Fibroblast of skin of left biceps (primary cell): ENCODE measurements around the gene SCAI.
A peak's percentile ranks its signal among the peaks of the same experiment; 100 is the strongest.
"Not testable (repeated sequence)": the region's sequence is repeated elsewhere in the genome, so short reads cannot be mapped to it uniquely, and the experiment has no call there.

Experiments used
- DNase-seq, 2 experiments: peaks; one replicate each; pipeline ENCODE4 v3.0.0-alpha.2; 2013; ENCODE audit warnings: low read depth in 2 of 2

Gene SCAI

DNA sequence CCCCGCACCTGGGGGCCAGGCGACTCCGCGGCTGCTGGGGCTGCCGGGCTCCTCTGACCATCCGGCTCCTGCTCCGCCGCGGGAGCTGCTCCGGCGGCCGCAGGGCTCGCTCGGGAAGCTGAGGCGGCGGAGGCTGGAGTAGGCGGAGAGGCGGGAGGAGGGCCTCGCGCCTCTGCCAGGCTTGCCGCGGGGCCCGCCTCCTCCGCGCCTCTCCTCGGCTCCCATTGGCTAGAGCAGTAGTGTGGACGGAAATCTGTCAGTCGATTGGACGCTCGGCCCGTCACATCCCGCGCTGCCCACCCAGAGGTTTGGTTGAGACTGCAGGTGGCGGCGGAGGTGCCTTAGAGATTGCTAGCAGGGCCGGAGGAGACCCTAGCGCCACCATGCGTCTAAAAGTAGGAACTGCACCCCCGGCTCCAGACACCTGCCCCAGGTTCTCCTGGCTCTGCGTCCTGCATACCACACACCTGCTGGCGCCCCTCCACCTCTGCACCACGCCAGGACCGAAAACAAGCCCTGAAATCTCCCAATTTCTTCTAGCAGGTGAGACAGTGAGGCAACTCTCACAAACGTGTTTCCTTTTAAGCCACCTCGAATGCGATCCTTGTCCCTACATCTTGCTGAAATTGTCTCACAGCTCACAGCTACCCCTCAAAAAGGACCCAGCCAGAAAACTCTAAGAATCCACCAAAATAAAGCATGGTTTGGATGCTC, at the start of gene SCAI:
Gene SCAI, minus strand, starts transcription at position 152 of the 714 bp plus-strand sequence. Its CDS starts 91 bp downstream, at position 61.
- peak; percentile 97 for DNase-seq

DNA sequence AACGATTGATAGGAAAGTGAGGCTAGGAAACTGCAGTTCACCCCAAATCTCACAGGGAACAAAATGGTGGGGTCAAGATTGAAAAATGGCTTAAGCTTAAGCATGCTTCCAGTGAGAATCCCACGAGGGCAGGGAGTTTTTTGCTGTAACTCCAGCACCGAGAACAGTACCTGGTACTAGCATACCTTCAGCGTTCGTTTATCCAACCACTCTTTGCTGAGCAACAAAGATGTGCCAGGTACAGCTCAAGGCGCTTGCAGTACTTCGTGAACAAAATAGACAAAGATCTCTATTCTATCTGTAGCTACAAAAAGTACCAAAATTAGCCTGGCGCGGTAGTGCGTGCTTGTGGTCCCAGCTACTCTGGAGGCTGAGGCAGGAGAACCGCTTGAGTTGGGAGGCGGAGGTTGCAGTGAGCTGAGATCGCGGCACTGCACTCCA, 47.1 kb upstream of the SCAI start:
- no peak for DNase-seq

DNA sequence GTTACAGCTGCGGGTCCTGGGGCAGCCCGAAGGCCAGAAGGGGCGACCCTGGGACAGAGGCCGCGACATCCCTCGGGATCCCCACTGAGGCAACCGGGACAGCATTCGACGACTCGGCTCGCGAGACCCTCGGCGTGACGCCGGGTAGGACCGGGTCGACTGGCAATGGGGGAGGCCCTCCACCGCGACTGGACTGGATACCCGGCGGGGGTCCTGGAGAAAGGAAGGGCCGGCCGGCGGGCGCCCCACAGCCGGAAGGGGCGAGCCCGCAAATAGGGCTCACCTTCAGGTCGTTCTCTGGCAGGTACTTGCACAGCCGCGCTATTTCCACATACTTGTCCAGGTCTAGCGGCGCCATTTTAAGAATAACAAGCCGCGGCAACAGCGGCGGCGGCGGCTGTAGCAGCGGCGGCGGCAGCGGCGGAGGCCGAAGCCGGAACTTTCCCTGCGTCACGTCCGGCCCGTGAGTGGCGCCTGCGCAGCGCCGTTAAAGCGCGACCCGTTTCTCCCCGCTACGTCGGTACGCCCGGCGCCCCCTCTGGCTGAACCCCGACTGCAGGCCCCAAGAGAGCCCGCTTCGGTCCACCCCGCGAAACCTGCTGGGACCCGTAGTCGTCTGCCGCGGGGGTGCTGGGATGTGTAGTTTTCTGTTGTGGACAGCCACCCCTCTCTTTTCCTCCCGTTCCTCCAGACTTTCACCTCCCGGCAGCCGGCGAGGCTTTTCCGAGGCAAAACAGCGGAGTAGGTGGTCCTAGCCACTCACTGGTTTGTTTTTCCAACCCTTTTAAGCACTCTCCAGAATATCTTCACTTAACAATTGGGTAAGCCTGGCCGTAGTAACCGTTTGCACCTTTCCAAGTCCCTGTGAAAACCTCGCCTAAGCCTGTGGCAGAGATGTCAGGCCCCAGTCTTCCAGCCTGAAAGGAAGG, 46.3 kb upstream of the SCAI start, which contains the start of gene PPP6C:
Gene PPP6C, minus strand, starts transcription at position 443 of the 929 bp plus-strand sequence. Its CDS starts 85 bp downstream, at position 358.
- peak; percentile 85 to 89 for DNase-seq

DNA sequence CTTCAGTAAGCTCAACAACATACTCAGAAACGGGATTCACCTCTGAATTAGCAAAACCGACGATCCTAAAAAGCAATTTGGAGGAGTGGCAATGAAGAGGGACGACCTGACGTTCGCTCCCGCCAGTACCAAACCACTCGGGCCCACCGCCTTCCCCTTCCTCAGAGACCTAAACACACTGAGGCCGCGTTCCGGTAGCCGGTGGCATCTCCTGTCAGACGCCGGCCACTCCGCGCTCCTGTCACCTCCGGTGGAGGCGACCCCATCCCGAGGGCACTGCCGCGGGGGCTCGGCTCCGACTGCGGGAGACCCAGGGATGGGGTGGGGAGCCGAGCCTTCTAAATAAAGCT, 45.7 kb upstream of the SCAI start:
- DNase-seq, result no peak

DNA sequence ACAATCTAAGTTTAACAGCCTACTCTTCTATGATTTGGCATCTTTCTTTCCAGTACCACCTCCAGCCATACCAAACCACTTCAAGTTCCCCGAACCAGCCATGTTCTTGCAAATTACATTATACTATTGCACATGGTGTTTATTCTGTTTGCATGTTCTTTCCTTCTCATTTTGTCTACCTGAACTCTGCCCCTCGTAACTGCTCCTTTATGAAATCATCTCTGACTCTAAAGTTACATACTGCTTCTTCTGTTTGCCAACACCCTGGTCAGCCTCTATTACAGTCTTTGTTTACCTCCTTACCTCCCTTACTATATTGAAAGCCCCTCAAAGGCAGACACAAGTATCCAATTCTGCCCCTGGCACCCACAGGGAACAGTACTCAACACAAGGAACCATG, 40.2 kb upstream of the SCAI start:
- no peak for DNase-seq

DNA sequence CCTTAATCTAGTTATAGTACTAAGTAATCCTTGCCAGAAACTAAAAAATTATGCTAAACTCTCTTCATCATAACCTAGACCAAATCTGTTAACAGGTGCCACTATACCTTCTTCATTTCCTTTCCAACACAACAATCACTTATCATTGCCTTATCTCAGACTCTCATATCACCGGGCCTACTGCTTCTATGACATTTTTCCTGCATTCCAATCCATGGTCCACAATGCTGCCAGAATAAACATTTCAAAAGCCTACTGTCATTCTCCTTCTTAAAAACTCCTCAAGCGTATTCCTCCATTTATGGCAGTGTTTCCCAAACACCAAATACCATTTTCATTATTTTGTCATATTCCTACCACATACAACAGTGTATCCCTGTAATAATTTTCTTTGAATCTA, 39.7 kb upstream of the SCAI start:
- no peak for DNase-seq

DNA sequence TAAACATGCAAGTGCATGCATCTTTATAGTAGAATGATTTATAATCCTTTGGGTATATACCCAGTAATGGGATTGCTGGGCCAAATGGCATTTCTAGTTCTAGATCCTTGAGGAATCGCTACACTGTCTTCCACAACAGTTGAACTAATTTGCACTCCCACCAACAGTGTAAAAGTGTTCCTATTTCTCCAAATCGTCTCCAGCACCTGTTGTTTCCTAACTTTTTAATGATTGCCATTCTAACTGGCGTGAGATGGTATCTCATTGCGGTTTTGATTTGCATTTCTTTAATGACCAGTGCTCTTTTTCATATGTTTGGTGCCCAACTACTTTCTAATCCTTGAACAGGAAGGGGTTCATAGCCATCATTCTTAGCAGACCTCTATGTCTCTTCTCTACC, 38.4 kb upstream of the SCAI start:
- DNase-seq, result not testable (repeated sequence)

DNA sequence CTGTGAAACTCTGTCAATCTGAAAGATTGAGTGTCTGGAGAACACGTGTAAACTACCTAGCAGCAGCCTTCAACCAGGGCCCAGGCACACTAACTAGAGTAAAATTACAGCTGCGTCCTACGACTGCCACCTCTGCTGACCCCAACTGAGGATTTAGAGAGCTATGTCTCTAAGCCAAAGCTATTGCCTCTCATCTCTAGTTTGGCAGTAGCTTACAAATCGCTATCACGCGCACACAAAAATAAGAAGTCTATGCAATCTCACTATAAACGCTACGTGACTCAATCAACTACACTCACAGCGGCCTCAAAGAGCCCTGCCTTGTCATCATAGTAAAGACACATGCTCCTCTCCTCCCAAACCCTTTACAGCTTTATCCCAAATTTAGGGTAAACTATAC, 37.5 kb upstream of the SCAI start:
- DNase-seq, result no peak

DNA sequence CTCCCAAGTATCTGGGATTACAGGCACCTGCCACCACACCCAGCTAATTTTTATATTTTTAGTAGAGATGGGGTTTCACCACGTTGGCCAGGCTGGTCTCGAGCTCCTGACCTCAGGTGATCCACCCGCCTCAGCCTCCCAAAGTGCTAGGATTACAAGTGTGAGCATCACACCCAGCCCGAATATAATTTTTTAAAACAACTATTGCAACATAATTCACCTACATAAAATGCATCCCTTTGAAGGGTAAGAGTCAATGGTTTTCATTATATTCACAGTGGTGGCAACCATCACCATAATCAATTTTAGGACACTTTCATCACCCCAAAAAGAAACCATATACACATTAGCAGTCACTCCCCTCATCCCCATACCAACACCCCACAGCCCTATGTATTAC, 36.4 kb upstream of the SCAI start:
- DNase-seq, result not testable (repeated sequence)

DNA sequence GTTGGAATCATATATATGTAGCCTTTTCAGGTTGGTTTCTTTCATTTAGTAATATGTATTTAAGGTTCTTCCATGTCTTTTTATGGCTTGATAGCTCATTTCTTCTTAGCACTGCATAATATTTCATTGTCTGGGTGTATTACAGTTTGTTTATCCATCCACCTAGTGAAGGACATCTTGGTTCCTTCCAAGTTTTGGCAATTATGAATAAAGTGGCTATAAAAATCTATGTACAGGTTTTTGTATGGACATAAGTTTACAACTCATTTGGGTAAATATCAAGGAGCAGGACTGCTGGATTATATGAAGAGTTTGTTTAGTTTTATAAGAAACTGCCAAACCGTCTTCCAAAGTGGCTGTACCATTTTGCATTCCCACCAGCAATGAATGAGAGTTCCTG, 34.6 kb upstream of the SCAI start:
- DNase-seq, result no peak

DNA sequence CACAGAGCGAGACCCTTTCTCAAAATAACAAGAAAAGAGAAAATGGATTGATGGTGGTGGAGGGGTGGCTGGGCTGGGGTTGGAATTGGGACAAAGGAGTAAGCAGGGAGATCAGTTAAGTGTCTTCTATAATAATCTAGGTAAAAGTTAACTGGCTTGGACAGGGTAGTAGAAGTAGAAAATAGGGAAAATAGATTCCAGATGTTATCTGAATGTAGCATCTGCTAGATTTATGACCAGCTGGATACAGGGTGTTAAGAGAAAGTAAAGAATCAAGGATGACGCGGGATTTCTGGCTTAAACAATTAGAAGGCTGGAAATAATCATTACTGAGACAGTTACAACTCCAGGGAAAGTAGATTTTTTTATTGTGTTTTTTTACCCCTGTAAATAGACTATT, 33.3 kb upstream of the SCAI start:
- DNase-seq, result peak; percentile 41 to 51

DNA sequence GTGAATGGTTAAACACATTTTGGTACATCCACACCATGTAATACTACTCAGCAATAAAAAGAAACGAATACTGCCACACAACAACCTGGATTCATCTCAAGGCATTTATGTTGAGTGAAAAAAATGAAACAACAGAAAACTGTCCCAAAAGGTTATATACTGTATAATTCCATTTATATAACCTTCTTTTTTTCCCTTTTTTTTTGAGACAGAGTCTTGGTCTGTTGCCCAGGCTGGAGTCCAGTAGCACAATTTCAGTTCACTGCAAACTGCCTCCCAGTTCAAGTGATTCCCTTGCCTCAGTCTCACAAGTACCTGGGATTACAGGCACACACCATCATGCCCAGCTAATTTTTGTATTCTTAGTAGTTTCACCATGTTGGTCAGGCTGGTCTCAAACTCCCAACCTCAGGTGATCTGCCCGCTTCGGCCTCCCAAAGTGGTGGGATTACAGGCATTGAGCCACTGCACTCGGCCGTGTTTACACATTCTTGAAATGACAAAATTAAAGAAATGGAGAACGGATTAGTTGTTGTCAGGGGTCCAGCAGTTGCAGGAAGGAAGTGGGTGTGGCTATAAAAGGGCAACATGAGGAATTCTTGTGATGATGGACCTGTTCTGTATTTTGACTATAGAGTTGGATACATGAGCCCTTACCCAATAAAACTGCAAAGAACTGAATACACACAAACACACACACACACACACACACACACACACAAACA, 28.9 kb upstream of the SCAI start:
- DNase-seq, result no peak

DNA sequence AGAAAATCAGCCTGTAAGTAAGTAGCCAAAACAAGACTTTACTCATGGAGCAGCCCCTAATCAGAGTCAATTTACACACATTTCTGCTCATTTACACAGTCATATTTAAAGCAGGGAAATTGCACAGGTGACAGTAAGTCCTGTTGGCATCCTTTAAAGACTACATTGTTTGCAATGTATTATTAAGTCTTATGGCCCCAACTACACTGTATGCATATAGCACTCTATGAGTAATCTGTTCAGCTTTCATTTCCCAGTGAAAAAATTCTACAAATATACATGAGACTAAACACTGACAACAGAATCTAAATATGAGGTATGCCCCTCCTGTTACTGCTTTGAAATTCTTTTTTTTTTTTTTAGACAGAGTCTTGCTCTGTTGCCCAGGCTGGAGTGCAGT, 26.6 kb upstream of the SCAI start:
- no peak for DNase-seq

DNA sequence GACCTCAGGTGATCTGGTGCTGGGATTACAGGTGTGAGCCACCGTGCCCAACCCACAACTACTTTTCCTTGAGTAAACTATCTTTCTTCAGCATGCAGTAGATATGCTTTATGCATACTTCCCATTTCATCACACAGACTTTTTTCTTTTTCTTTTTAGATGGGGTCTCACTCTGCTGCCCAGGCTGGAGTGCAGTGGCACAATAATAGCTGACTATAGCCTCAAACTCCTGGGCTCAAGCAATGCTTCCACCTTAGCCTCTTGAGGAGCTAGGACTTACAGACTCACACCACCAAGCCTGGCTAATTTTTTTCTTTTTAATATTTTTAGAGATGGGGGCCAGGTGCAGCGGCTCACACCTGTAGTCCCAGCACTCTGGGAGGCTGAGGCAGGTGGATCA, 23.4 kb upstream of the SCAI start:
- DNase-seq, result no peak

DNA sequence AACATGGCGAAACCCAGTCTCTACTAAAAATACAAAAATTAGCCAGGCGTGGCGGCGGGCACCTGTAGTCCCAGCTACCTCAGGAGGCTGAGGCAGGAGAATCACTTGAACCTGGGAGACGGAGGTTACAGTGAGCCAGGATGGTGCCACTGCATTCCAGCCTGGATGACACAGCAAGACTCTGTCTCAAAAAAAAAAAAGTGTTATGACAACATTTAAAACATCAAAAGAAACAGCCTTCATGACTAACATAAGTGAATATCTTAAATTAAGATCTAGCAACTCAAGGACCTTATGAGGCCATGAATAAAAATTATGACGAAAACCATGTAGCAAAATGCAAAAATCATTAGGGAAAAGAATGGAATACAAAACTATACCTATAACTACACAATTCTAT, 19.6 kb upstream of the SCAI start:
- DNase-seq, result not testable (repeated sequence)

DNA sequence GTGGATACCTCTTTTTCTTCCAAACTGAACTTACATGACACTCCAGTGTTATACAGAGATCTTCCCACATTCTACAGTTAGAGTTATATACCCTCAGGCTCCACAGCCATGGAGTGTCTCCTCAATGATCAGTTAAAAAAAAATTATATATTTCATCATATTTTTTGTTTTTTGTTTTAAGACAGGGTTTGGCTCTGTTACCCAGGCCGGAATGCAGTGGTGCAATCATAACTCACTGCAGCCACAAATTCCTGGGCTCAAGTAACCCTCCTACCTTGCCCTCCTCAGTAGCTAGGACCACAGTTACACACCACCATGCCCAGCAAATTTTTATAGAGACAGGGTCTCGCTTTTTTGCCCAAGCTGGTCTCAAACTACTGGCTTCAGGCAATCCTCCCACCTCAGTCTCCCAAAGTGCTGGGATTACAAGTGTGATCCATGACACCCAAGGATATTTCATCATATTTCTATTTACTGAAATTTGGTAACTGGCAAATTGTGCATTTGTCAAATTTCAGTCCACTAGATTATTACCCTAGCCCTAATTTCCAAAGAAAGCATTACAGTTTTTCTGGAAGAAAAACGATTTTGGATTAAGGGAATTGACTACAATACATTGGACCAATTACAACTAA, 18.1 kb upstream of the SCAI start:
- peak in 1 of 2 experiments; percentile 11 for DNase-seq

DNA sequence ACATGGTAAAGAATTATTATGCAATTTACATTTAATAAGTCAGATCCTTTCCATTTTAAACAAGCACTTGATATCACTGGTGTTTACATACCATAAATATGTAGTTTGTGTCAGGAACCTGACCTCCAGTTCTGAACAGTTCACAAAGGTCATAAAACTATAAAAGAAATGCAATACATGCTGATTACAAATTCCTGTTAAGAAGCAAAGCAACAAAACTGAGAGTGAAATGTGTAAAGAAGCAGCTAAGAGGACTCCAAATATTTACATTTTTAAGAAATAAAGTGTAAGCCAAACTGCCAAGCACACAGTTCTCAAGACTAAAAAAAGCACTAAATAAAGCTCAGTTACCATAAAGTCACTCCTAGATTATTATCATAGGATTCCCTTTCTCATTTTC, 17.4 kb upstream of the SCAI start:
- DNase-seq, result no peak

DNA sequence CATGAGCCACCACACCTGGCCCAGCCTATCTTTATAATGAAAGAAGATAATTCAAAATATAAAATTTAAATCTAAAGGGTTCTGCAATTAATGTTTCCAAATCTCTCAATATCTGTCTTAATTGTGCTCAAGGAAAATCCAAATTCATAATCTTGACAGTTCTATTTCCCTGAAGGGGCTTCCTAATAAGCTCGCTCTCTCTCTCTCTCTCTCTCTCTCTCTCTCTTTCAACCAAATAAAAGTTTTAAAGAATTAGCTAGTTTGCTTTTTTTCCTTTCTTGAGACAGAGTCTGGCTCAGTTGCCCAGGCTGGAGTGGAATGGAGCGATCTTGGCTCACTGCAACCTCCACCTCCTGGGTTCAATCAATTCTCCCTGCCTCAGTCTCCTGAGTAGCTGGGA, 13.2 kb upstream of the SCAI start:
- DNase-seq, result no peak

DNA sequence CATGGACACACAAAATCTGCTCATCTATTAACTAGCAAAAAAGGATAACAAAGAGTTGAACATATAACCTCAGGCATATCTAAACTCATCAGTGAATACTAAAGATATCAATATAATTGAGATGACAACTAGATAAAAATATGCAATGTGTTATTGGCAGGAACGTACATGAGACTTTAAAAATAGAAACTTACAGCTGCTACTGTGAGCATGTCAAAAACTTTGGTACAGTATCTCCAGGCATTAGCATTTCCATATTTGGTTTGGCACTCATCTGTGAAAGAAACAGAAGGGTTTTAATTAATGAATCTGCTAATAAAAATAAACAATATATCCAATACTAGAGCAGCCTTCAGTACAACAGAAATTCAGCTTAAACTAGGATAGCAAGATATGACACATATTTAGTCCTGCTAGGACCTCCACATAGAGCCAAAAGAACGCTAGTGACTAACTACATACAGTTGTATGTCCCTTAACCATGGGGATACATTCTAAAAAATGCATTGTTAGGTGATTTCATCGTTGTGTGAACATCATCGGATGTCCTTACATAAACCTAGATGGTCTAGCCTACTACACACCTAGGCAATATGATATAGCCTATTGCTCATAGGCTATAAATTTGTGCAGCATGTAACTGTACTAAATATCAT, 10.5 kb upstream of the SCAI start:
- no peak for DNase-seq

DNA sequence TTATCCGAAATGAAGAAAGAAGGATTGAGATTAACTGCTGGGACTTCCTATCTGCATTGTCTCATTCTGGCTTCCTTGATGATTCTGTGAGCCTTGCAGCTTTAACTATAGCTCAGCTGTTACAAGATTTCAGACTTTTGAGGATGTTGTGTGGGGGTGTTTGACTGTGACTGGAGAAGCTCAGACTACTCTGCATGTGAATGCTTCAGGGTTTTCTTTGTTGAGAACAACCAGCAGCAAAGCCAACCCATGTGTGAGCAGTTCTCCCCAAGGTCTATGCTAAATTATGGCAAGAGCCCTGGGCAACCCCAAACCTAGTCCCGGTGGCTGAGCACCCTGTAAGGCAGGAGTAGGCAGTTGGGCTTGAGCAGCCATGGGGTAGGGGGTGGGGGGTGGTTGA, 8.4 kb upstream of the SCAI start:
- no peak for DNase-seq
